OCI-LY1 (cell line): ENCODE measurements around the gene KCNK13.

Source experiments
- H2AFZ ChIP-seq: fragments of 200-600 bp; sonication (generic), shearing (Covaris generic); 2 replicates; pipeline ENCODE4 v1.6.0; 2014; ENCODE audit warnings: antibody characterized with exemption, mild to moderate bottlenecking, low read length
- H3F3A ChIP-seq: fragments of 200-600 bp; sonication (generic), shearing (Covaris generic); 2 replicates; pipeline ENCODE4 v1.6.0; 2014; ENCODE audit warnings: mild to moderate bottlenecking, antibody characterized with exemption, low read length, moderate library complexity; ENCODE audit not compliant: insufficient read depth
- H3K27ac ChIP-seq: fragments of 200-600 bp; sonication (generic); 2 replicates; pipeline ENCODE4 v1.5.1; 2014; ENCODE audit warnings: low read length, mixed run types, mild to moderate bottlenecking, low read depth; ENCODE audit not compliant: poor library complexity, severe bottlenecking
- H3K27me3 ChIP-seq: fragments of 200-600 bp; sonication (generic); 2 replicates; pipeline ENCODE4 v1.6.0; 2014; ENCODE audit warnings: antibody characterized with exemption, mild to moderate bottlenecking, low read length, moderate library complexity; ENCODE audit not compliant: insufficient read depth
- H3K36me3 ChIP-seq: fragments of 200-600 bp; sonication (generic); 2 replicates; pipeline ENCODE4 v1.6.1; 2014; ENCODE audit warnings: mild to moderate bottlenecking, antibody characterized with exemption, low read length, moderate library complexity, mixed read lengths; ENCODE audit not compliant: insufficient read depth
- H3K4me1 ChIP-seq: fragments of 200-600 bp; sonication (generic); 2 replicates; pipeline ENCODE4 v1.5.1; 2014; ENCODE audit warnings: mild to moderate bottlenecking, low read length, moderate library complexity; ENCODE audit not compliant: insufficient read depth, severe bottlenecking
- H3K4me2 ChIP-seq: fragments of 200-600 bp; sonication (generic), shearing (Covaris generic); 2 replicates; pipeline ENCODE4 v1.6.1; 2014; ENCODE audit warnings: low read length
- H3K4me3 ChIP-seq: fragments of 200-600 bp; sonication (generic); 2 replicates; pipeline ENCODE4 v1.5.1; 2014; ENCODE audit warnings: low read length, low read depth, mild to moderate bottlenecking, mixed read lengths; ENCODE audit not compliant: poor library complexity, severe bottlenecking
- H3K79me2 ChIP-seq: fragments of 200-600 bp; shearing (Covaris generic); 2 replicates; pipeline ENCODE4 v1.6.1; 2016; ENCODE audit warnings: mixed run types, low read length, mixed read lengths; ENCODE audit not compliant: insufficient read depth
- H3K9ac ChIP-seq: fragments of 200-600 bp; sonication (generic), shearing (Covaris generic); 2 replicates; pipeline ENCODE4 v1.6.1; 2014; ENCODE audit warnings: mild to moderate bottlenecking, low read length, mixed read lengths
- H3K9me2 ChIP-seq: fragments of 200-600 bp; sonication (generic), shearing (Covaris generic); 2 replicates; pipeline ENCODE4 v1.6.1; 2014; ENCODE audit warnings: low read depth, mild to moderate bottlenecking, low read length, mixed read lengths
- H3K9me3 ChIP-seq: fragments of 200-600 bp; shearing (Covaris generic); 2 replicates; pipeline ENCODE4 v1.6.1; 2014; ENCODE audit warnings: low read length, mixed read lengths
- H4K20me1 ChIP-seq: fragments of 200-600 bp; sonication (generic), shearing (Covaris generic); 2 replicates; pipeline ENCODE4 v1.6.0; 2016; ENCODE audit warnings: mild to moderate bottlenecking, low read length; ENCODE audit not compliant: insufficient read depth
- EZH2 ChIP-seq: fragments of 200-600 bp; sonication (generic), shearing (Covaris generic); IDR thresholded peaks from 2 replicates; pipeline ENCODE4 v1.8.0; 2017; ENCODE audit warnings: borderline replicate concordance, mixed run types, mild to moderate bottlenecking, antibody characterized with exemption, low read length, moderate library complexity, mixed read lengths
- TF ChIP-seq, protein P1 (sequence below): fragments of 200-600 bp; sonication (generic), shearing (Covaris generic); IDR thresholded peaks from 2 replicates; pipeline ENCODE4 v1.5.1; 2017; ENCODE audit warnings: mild to moderate bottlenecking, antibody characterized with exemption, low read length, moderate library complexity, mixed read lengths

KCNK13 gene

DNA sequence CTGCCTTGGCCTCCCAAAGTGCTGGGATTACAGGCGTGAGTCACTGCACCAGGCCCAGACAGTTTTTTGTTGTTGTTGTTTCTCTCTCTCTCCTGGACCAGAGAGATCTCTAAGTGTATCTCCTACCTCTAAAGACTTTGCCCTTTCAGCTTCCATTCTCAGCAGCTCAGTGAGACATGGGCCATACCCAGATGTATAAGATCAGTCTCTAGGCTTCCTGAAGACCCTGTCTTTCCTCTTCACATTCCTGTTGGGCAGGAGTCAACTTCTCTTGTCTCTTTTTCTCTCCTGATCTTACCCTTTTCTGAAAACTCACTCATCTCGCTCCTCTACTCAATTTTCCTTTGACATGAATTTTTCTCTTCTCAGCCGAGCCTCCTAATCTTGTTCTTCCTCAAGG lies 42.0 kb downstream of the KCNK13 start:
- Histone ChIP-seq H3F3A (no peaks in the 10 kb centered on the region), H3K27me3 (no peaks in the 10 kb centered on the region), H3K36me3 (no peaks in the 10 kb centered on the region), H2AFZ (no peak overlapping the region), H3K4me2 (no peak overlapping the region), H3K9ac (no peak overlapping the region), H3K9me3 (no peaks in the 10 kb centered on the region), H4K20me1 (no peaks in the 10 kb centered on the region), H3K27ac (no peak overlapping the region), H3K9me2 (no peaks in the 10 kb centered on the region), H3K4me3 (no peak overlapping the region), H3K79me2 (no peaks in the 10 kb centered on the region), H3K4me1 (no peaks in the 10 kb centered on the region)
- TF ChIP-seq, protein P1, sequence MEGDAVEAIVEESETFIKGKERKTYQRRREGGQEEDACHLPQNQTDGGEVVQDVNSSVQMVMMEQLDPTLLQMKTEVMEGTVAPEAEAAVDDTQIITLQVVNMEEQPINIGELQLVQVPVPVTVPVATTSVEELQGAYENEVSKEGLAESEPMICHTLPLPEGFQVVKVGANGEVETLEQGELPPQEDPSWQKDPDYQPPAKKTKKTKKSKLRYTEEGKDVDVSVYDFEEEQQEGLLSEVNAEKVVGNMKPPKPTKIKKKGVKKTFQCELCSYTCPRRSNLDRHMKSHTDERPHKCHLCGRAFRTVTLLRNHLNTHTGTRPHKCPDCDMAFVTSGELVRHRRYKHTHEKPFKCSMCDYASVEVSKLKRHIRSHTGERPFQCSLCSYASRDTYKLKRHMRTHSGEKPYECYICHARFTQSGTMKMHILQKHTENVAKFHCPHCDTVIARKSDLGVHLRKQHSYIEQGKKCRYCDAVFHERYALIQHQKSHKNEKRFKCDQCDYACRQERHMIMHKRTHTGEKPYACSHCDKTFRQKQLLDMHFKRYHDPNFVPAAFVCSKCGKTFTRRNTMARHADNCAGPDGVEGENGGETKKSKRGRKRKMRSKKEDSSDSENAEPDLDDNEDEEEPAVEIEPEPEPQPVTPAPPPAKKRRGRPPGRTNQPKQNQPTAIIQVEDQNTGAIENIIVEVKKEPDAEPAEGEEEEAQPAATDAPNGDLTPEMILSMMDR = no peak
- TF ChIP-seq EZH2 = no peak

DNA sequence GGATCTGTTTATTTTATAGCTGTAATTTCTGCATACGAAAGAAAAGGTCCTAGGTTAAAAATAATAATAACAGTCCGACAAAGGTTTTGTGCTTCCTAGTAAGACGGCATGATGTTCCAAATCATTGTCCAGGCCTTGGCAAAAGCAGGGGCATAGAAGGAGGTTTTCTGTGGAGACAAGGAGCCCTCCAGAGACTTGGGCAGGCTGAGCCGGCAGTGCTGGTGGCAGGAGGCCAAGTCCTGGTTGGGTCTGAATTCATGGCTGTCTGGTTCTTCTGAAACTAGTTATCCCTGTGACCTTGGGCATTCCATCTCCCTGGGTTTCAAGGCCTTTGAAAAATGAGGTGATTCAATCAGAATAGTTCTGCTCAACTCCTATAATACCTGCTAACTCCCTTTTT lies 44.0 kb downstream of the KCNK13 start:
- Histone ChIP-seq H3K9ac (no peak overlapping the region), H3F3A (no peaks in the 10 kb centered on the region), H3K9me2 (no peaks in the 10 kb centered on the region), H2AFZ (no peak overlapping the region), H3K27me3 (no peaks in the 10 kb centered on the region), H3K4me2 (no peak overlapping the region), H3K4me3 (no peak overlapping the region), H3K4me1 (no peaks in the 10 kb centered on the region), H3K27ac (no peak overlapping the region), H3K79me2 (no peaks in the 10 kb centered on the region), H4K20me1 (no peaks in the 10 kb centered on the region), H3K36me3 (no peaks in the 10 kb centered on the region), H3K9me3 (no peaks in the 10 kb centered on the region)
- no peak for TF ChIP-seq EZH2
- TF ChIP-seq, protein P1 = no peak

DNA sequence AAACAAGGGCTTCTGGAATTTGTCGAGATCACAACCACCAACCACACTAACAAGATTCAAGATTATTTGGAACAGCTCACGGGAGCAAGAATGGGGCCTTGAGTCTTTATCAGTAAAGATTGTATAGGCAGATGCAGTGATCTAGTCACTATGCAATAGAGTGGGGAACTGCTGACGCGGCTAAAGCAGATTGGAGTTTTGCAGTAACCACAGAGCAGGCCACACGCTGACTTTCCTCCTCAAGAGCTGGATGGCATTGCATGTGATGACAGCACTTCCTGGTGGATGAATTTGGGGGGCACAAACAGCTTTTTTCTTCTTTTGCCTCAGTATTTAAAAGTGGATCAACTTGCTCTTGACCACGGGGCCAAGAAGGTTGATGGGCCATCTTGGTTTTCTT lies 46.0 kb downstream of the KCNK13 start:
- no peaks in the 10 kb centered on the region for H3K9me3 ChIP-seq
- no peak overlapping the region for H3K27ac ChIP-seq
- no peaks in the 10 kb centered on the region for H3K27me3 ChIP-seq
- no peaks in the 10 kb centered on the region for H4K20me1 ChIP-seq
- TF ChIP-seq EZH2 = no peak
- TF ChIP-seq, protein P1 = no peak
- no peak overlapping the region for H2AFZ ChIP-seq
- no peak overlapping the region for H3K4me2 ChIP-seq
- no peaks in the 10 kb centered on the region for H3K36me3 ChIP-seq
- no peak overlapping the region for H3K9ac ChIP-seq
- no peaks in the 10 kb centered on the region for H3K79me2 ChIP-seq
- H3F3A ChIP-seq = no peaks in the 10 kb centered on the region
- no peaks in the 10 kb centered on the region for H3K9me2 ChIP-seq
- no peak overlapping the region for H3K4me3 ChIP-seq
- H3K4me1 ChIP-seq = no peaks in the 10 kb centered on the region
